ENCODE data around the gene CDK1. TPM values are rescaled to one million over a fixed set of nuclear protein-coding genes. Genes with fewer than 3 reads are reported as not detected.

CDK1 gene
- total and polyA plus RNA-seq, 5 donors from 2014 or later = 2.1 to 7.8 (median 3.6) TPM

DNA sequence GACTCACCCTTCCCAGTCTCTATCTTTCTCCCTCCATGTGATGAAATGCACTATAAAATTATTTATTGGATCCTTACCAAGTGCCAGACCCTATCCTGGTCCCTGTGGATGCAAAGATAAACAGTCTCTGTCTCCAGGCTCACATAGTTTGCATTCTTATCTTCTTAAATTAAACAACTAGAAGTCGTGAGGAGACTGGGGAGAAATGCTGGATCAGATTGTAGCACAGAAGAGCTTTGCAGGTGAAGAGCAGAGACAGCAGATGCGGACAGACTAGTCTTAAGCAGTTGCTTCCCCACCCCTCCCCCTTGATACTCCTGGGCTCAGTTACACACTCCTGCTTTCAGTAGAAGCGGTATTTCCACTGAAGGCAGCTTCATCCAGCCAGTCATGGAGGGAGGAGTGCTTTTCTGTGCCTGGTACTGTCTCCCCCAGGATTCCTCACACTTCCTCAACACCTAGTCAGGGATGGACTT is 20.8 kb upstream of the CDK1 start:
- no peaks in the 10 kb centered on the region for H3K4me1 ChIP-seq (ENCODE audit: control insufficient read depth, insufficient read depth, low read length, poor library complexity, severe bottlenecking)
- H3K4me3 ChIP-seq (ENCODE audit: low read depth, low read length) = no peak overlapping the region
- ATAC-seq (ENCODE audit: low read depth in 2 of 2) (no peak), DNase-seq (no peak)
- peaks cover 11% of the 10 kb centered on the region for H3K27me3 Mint-ChIP-seq
- H3K27ac Mint-ChIP-seq = no peak overlapping the region
- no peaks in the 10 kb centered on the region for H3K4me1 Mint-ChIP-seq
- H3K9me3 Mint-ChIP-seq = peaks cover 0 to 1% (median 0%) of the 10 kb centered on the region in 7 donors
- peaks cover 5% of the 10 kb centered on the region for H3K27me3 ChIP-seq (ENCODE audit: control insufficient read depth, insufficient read depth, low read length)
- no peaks in the 10 kb centered on the region for H3K36me3 Mint-ChIP-seq
- no peaks in the 10 kb centered on the region for H3K9me3 ChIP-seq (ENCODE audit: control insufficient read depth in 2 of 2, low read length in 2 of 2)
- no peaks in the 10 kb centered on the region for H3K36me3 ChIP-seq (ENCODE audit: control insufficient read depth, insufficient read depth, low read length)
- H3K4me3 Mint-ChIP-seq = no peak overlapping the region
- H3K27ac ChIP-seq (ENCODE audit: insufficient read depth, low read length, poor library complexity, severe bottlenecking) = no peak overlapping the region

DNA sequence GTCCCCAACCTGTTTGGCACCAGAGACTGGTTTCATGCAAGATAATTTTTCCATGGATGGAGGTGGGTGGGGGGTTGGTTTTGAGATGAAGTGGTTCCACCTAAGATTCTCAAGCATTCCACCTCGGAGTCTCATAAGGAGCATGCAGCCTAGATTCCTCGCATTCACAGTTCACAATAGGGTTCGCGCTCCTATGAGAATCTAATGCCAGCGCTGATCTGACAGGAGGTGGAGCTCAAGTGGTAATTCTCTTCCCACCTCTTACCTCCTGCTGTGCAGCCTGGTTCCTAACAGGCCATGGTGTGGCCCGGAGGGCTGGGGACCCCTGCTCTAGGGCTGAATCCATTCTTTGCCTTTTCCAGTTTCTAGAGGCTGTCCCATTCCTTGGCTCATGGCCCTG is 19.1 kb upstream of the CDK1 start:
- no peaks in the 10 kb centered on the region for H3K36me3 Mint-ChIP-seq
- Histone ChIP-seq H3K4me1 (ENCODE audit: control insufficient read depth, insufficient read depth, low read length, poor library complexity, severe bottlenecking) (no peaks in the 10 kb centered on the region), H3K27me3 (ENCODE audit: control insufficient read depth, insufficient read depth, low read length) (peaks cover 8% of the 10 kb centered on the region), H3K4me3 (ENCODE audit: low read depth, low read length) (no peak overlapping the region), H3K36me3 (ENCODE audit: control insufficient read depth, insufficient read depth, low read length) (no peaks in the 10 kb centered on the region), H3K27ac (ENCODE audit: insufficient read depth, low read length, poor library complexity, severe bottlenecking) (no peak overlapping the region), H3K9me3 (ENCODE audit: control insufficient read depth in 2 of 2, low read length in 2 of 2) (no peaks in the 10 kb centered on the region)
- peaks cover 20% of the 10 kb centered on the region for H3K27me3 Mint-ChIP-seq
- ATAC-seq (ENCODE audit: low read depth in 2 of 2) = no peak
- H3K9me3 Mint-ChIP-seq = peaks cover 0 to 1% (median 0%) of the 10 kb centered on the region in 7 donors
- DNase-seq = no peak
- no peaks in the 10 kb centered on the region for H3K4me1 Mint-ChIP-seq
- no peak overlapping the region for H3K4me3 Mint-ChIP-seq
- H3K27ac Mint-ChIP-seq = no peak overlapping the region

DNA sequence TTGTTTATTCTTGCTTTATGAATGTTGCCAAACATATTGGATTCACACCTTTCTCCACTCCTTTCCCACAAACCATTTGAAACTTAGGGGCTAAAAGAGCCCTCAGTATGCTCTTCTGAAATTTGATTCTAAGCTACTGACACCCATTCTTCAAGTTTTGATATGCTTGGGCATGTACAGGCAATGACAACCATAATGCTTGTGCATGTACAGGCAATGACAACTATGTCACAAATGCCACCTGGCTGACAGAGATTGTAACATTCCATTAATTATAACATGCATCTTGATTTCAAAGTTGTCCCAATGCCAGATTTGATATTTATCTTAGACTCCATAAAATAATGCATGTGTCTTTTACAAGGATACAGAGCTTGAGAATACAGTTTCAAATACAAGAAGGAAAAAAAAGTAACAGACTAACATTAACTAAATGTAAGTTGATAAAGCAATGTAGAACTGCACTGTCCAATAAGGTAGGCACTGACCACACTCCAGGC is 17.5 kb upstream of the CDK1 start:
- Histone ChIP-seq H3K27ac (ENCODE audit: insufficient read depth, low read length, poor library complexity, severe bottlenecking) (no peak overlapping the region), H3K9me3 (ENCODE audit: control insufficient read depth in 2 of 2, low read length in 2 of 2) (no peaks in the 10 kb centered on the region), H3K36me3 (ENCODE audit: control insufficient read depth, insufficient read depth, low read length) (no peaks in the 10 kb centered on the region), H3K27me3 (ENCODE audit: control insufficient read depth, insufficient read depth, low read length) (peaks cover 12% of the 10 kb centered on the region), H3K4me1 (ENCODE audit: control insufficient read depth, insufficient read depth, low read length, poor library complexity, severe bottlenecking) (no peaks in the 10 kb centered on the region), H3K4me3 (ENCODE audit: low read depth, low read length) (no peak overlapping the region)
- Mint-ChIP-seq H3K9me3 (peaks cover 0 to 2% (median 0%) of the 10 kb centered on the region in 7 donors), H3K4me1 (peaks cover 0 to 2% (median 0%) of the 10 kb centered on the region in 4 donors), H3K36me3 (no peaks in the 10 kb centered on the region), H3K27me3 (peaks cover 29% of the 10 kb centered on the region), H3K4me3 (no peak overlapping the region), H3K27ac (no peak overlapping the region)
- ATAC-seq (ENCODE audit: low read depth in 2 of 2) = no peak
- no peak for DNase-seq

DNA sequence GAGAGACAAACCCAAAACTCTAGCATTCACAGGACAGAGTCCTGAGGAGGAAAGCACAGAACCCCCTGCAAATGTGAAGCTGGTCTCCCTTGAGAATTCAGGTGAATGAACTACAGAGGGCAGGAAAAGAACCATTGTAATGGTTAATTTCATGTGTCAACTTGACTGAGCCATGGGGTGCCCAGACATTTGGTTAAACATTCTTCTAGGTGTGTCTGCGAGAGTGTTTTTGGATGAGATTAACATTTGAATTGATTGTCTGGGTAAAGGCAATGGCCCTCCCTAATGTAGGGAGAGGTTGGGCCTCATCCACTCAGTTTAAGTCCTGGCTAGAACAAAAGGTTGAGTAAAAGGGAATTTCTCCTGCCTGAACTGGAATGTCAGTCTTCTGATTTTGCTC is 15.7 kb upstream of the CDK1 start:
- Mint-ChIP-seq H3K36me3 (no peaks in the 10 kb centered on the region), H3K4me1 (peaks cover 0 to 2% (median under 1%) of the 10 kb centered on the region in 4 donors), H3K4me3 (no peak overlapping the region), H3K27me3 (peaks cover 18% of the 10 kb centered on the region), H3K9me3 (peaks cover 0 to 2% (median 0%) of the 10 kb centered on the region in 7 donors), H3K27ac (no peak overlapping the region)
- Histone ChIP-seq H3K4me3 (ENCODE audit: low read depth, low read length) (no peak overlapping the region), H3K4me1 (ENCODE audit: control insufficient read depth, insufficient read depth, low read length, poor library complexity, severe bottlenecking) (no peaks in the 10 kb centered on the region), H3K27ac (ENCODE audit: insufficient read depth, low read length, poor library complexity, severe bottlenecking) (no peak overlapping the region), H3K9me3 (ENCODE audit: control insufficient read depth in 2 of 2, low read length in 2 of 2) (no peaks in the 10 kb centered on the region), H3K27me3 (ENCODE audit: control insufficient read depth, insufficient read depth, low read length) (peaks cover 13% of the 10 kb centered on the region), H3K36me3 (ENCODE audit: control insufficient read depth, insufficient read depth, low read length) (no peaks in the 10 kb centered on the region)
- DNase-seq (no peak), ATAC-seq (ENCODE audit: low read depth in 2 of 2) (no peak)

DNA sequence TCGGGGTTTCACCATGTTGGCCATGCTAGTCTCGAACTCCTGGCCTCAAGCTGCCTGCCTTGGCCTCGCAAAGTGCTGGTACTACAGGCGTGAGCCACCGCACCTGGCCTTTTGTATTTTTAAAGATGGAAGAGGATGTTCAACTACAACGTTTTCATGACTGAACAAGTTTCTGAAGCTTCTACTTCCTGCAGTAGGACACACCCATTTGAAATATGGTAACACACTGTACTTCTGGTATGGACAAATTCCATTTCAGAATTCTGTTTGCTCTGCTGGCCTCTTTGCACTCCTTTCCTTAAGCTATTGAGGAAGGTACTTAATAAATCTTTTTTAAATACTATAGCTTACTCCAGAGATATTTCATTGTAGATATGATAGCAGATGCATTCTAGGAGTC is 10.9 kb upstream of the CDK1 start:
- Histone ChIP-seq H3K27ac (ENCODE audit: insufficient read depth, low read length, poor library complexity, severe bottlenecking) (no peak overlapping the region), H3K36me3 (ENCODE audit: control insufficient read depth, insufficient read depth, low read length) (no peaks in the 10 kb centered on the region), H3K4me3 (ENCODE audit: low read depth, low read length) (no peak overlapping the region), H3K4me1 (ENCODE audit: control insufficient read depth, insufficient read depth, low read length, poor library complexity, severe bottlenecking) (no peaks in the 10 kb centered on the region), H3K27me3 (ENCODE audit: control insufficient read depth, insufficient read depth, low read length) (peaks cover 12% of the 10 kb centered on the region), H3K9me3 (ENCODE audit: control insufficient read depth in 2 of 2, low read length in 2 of 2) (no peaks in the 10 kb centered on the region)
- Mint-ChIP-seq H3K36me3 (no peaks in the 10 kb centered on the region), H3K4me1 (peaks cover 0 to 5% (median under 1%) of the 10 kb centered on the region in 4 donors), H3K4me3 (no peak overlapping the region), H3K9me3 (peaks cover 0 to 2% (median 0%) of the 10 kb centered on the region in 7 donors), H3K27me3 (peaks cover 21% of the 10 kb centered on the region), H3K27ac (no peak overlapping the region)
- ATAC-seq (ENCODE audit: low read depth in 2 of 2) (no peak), DNase-seq (peak in 1 of 3 donors; percentile 19)

DNA sequence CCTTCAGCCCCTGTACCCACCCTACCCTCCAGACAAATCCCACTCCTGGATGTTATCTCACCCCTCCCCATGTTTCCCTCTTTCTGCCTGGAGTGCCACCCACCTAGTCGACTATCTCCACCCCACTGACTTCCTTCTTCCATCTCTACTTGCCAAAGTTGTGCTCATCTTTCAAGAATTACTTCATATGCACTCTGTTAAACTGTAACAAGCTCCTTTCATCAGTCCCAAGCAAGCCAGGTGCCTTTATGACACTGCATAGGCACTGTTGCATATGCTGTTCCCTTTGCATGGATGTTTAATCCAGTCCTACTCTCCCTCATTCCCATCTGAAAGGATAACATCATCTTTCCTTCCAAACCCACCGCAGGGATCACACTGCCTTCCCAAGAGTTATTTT is 8.9 kb upstream of the CDK1 start:
- Mint-ChIP-seq H3K4me1 (peaks cover 0 to 5% (median under 1%) of the 10 kb centered on the region in 4 donors), H3K27me3 (peaks cover 12% of the 10 kb centered on the region), H3K9me3 (peaks cover 0 to 2% (median 0%) of the 10 kb centered on the region in 7 donors), H3K36me3 (no peaks in the 10 kb centered on the region), H3K27ac (no peak overlapping the region), H3K4me3 (no peak overlapping the region)
- ATAC-seq (ENCODE audit: low read depth in 2 of 2) (no peak), DNase-seq (no peak)
- Histone ChIP-seq H3K27ac (ENCODE audit: insufficient read depth, low read length, poor library complexity, severe bottlenecking) (no peak overlapping the region), H3K4me1 (ENCODE audit: control insufficient read depth, insufficient read depth, low read length, poor library complexity, severe bottlenecking) (no peaks in the 10 kb centered on the region), H3K9me3 (ENCODE audit: control insufficient read depth in 2 of 2, low read length in 2 of 2) (no peaks in the 10 kb centered on the region), H3K27me3 (ENCODE audit: control insufficient read depth, insufficient read depth, low read length) (peaks cover 7% of the 10 kb centered on the region), H3K4me3 (ENCODE audit: low read depth, low read length) (no peak overlapping the region), H3K36me3 (ENCODE audit: control insufficient read depth, insufficient read depth, low read length) (no peaks in the 10 kb centered on the region)

DNA sequence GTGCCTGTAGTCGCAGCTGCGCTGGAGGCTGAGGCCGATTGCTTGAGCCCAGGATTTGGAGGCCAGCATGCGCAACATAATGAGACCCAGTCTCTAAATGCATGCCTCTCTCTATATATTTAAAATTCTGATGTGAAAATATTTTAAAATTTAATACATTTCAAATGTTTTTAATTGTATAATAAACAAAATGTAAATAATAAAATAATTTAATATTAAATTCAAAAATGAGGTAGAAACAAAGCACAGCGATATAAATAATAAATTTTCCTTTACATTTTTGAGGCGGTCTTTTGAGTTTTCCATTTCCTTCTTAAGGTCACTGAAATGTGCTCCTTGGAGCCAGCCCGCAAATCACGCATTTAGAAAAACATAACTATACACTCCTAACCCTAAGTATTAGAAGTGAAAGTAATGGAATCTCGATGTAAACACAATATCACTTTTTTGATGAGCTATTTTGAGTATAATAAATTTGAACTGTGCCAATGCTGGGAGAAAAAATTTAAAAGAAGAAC is 523 bp upstream of the CDK1 start:
- Mint-ChIP-seq H3K4me3 (peak overlapping the region; percentile 95 to 99 (median 98)), H3K4me1 (peaks cover 4 to 37% (median 29%) of the 10 kb centered on the region in 4 donors), H3K27ac (peak overlapping the region in 2 of 3 donors; percentile 83 to 94), H3K27me3 (no peaks in the 10 kb centered on the region), H3K36me3 (no peaks in the 10 kb centered on the region), H3K9me3 (no peaks in the 10 kb centered on the region)
- Histone ChIP-seq H3K27ac (ENCODE audit: insufficient read depth, low read length, poor library complexity, severe bottlenecking) (peak overlapping the region; percentile 71), H3K4me3 (ENCODE audit: low read depth, low read length) (peak overlapping the region; percentile 91), H3K36me3 (ENCODE audit: control insufficient read depth, insufficient read depth, low read length) (no peaks in the 10 kb centered on the region), H3K9me3 (ENCODE audit: control insufficient read depth in 2 of 2, low read length in 2 of 2) (no peaks in the 10 kb centered on the region), H3K4me1 (ENCODE audit: control insufficient read depth, insufficient read depth, low read length, poor library complexity, severe bottlenecking) (peaks cover 32% of the 10 kb centered on the region), H3K27me3 (ENCODE audit: control insufficient read depth, insufficient read depth, low read length) (no peaks in the 10 kb centered on the region)
- DNase-seq (no peak), ATAC-seq (ENCODE audit: low read depth in 2 of 2) (no peak)
